Activated gamma-delta T cell (primary cell): Measurements from ENCODE around the gene HSPA12A.

Experiments
- DNase-seq: peaks from one replicate; lab custom pipeline; 2025; lab: John Stamatoyannopoulos, UW

The HSPA12A gene

DNA sequence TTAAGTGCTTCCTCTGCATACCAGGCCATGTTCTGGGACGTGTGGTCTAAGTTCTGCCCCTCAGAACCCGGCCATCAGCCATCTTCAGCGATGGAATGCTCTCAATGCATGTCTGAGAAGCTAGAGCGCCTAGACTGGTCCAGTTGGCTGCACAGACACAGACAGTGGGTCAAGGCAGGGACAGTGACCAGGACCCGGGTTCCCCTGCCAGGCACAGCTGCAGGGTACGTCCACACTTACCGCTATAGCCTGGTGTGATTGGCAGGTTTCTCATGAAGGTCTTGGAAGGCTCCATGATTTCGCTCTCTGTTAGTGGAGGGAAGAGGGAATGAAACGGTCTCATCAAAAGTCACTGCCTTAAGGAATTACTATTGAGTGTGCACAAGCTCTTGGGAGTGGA lies 74.3 kb downstream of the HSPA12A start:
- DNase-seq, result no peak

DNA sequence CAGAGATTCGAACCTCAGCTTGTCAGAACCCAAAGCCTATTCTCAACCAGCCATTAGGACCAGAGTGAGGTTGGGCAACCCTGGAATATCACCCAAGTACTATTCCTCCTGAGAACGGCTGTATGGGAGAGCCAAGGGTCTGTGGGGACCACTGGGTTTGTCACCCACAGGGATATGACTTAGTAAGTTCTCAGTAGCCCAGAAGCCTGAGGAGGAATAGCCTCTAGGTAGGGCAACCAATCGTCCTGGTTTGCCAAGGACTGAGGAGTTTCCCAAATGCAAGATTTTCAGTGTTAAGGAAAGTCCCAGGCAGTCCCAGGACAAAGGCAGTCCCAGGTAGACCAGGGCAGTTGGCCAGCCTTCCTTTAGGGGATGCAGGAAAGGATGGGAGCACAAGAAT lies 74.9 kb downstream of the HSPA12A start:
- DNase-seq, result no peak

DNA sequence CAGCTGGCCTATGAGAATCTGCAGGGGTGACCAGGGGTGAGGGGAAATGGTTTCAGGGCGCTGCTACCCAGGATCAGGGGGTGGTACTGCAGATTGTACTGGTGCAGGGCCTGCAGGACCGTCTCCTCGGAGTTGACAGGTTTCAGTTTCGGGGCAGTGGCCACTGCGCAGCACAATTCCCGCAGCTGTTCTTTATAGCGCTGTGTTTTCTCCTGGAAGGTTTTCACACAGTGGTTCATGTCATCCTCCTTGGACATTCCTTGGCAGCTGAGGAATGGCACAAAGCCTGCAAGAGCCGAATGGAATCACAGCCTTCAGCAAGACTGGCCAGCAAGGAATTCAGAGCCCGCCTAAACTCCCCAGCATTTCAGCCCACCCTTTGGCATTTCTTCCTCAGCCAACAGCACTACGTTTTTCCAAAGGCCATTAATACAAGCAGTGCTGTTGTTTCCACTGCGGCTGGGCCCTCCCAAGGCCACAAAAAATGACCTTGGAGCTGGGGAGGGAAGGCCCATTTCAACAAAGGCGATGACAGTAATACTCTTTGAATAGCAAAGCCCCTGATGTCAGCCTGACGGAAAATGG lies 76.7 kb downstream of the HSPA12A start:
- no peak for DNase-seq

DNA sequence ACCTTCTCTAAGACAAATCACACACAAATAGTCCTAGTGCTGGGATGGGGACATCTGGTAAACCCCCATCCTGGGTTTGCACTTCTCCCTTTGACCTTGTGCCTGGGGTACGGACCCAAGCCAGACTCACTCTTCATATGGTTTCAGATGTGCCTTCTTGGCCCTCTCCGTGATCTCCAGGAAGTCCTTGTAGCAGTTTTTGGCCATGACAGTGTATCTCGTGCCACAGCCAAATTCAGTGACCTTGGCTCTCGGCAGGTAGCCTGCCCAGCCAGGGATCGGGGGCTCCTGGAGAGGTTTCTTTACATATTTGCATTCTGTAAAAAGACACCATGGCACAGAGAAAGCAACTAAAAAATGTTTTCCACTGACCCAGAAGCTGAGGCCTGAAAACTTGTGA lies 77.7 kb downstream of the HSPA12A start:
- no peak for DNase-seq

DNA sequence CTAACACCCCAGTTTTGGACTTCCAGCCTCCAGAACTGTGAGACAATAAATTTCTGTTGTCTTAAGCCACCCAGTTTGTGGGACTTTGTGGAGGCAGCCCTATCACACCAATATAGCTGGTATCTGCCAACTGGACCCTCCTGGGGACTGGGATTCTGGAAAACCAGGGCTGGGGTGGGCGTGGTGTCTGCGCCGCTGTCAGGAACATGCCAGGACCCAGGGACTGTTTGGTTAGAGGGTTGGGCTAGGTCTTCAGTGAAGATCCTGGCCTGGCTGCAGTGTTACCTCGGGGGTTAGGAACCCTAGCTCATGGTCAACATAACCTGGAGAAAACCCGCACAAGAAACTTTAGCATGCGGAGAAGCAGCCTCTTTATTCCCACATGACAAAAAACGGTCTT lies 79.0 kb downstream of the HSPA12A start:
- no peak for DNase-seq

DNA sequence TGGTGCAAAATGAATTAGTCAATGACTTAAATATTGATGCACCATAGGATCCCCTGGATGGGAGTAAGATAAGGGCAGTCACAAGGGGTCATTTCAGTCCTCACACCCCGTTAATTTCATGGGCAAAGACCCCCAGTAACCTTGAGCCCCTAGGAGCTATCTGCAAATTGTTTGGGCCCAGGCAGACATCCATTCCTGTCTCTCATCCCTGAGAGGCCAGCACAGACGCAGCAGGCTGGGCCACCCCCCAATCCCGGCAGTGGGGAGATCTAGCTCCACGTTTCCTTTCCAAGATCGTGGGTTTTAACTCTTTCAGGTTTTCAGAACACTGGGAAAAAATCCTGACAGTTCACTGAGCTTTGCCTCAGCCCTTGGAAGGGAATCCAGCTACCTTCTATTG lies 81.5 kb downstream of the HSPA12A start:
- DNase-seq, result no peak

DNA sequence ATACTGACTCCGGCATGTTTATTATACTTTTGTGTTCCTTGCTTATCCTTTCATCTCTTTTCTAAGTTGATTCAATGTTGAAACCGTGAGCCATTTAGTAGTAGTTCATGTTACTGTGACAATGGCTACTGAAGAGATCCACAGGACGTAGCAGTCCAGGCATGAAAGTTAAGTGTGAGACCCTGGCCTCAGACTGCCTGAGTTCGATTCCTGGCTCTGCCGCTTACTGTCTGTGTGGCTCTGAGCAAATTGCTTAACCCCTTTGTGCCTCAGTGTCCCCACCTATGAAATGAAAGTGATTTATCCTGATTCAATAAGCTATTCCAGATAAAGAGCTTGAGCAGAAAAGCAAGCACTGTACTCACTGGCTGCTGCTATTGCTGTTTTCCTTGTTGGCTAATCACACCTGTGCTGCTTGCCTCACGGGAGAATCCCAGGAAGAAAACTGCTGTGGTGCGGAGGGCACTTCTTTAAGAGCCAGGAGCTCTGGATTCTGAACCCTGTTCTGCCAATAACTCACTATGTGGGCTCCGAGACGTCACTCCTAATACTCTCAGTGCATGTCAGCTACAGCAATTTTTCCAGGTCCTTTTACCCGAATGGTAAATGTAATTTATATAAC lies 83.2 kb downstream of the HSPA12A start:
- no peak for DNase-seq

DNA sequence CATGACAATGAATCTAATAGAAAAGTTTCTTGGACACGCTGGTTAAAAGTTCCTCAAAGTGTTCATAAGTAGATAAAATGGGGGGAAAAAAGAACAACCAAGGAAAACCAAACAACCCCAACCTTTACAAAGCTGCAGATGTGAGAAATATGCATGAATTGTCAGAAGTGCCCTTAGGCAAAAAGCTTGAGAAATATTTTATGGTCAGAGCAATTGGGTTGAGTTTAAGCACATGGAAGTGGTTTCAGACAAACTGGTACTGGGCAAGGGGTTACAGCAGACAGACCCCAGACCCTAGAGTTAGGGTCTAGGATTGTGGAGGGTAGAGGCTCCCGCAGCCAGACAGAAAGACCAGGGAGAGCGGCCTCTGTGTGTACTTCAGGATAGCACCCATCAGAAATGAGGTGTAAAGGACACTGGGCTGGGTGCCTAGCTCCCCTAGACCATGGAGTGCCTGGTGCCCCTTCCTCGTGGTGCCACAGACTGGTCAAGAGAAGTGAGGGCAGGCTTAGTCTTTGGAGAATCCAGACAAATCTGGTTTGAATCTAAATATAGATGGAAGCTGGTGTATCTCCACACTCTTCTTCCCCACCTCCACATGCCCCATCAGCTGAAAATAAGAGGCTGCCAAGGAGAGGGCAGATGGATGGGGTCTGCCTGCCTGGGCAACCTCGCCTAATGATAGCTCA lies 84.4 kb downstream of the HSPA12A start:
- DNase-seq, result no peak

DNA sequence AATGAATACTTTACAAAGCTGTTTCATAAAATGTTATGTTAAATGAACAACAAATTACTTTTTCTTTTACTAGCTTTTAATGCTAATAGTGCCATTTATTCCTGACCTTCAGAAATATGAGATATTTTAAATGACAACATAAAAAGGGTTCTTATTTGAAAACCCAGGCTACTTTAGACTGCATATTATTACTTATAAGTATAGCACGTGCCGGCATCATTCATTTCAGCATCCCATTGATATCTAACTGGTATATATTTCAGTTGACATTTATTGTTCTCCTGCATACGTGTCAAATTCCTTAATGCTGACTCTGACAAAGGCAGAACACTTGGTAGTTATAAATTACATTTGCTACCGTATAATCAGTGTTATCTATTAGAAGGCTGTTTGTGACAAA lies 86.3 kb downstream of the HSPA12A start:
- DNase-seq, result no peak

DNA sequence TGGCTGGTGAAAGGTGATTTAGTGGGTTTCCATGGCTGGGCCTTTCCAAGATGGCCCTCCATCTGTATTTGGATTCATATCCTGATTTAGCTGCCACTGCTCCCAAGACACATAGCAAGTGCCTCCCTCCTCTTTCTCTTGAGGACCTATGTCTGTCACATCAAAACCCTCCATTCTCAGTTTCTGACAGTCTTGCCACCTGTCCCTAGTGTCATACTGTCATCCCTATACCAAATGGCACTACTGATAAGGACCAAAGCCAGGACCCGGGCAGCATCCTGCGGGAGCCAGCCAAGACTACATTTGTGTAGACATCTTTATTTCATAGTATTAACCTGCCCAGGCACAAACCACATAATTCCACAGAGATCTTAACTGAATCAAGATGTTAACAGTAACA lies 86.8 kb downstream of the HSPA12A start:
- DNase-seq, result no peak

DNA sequence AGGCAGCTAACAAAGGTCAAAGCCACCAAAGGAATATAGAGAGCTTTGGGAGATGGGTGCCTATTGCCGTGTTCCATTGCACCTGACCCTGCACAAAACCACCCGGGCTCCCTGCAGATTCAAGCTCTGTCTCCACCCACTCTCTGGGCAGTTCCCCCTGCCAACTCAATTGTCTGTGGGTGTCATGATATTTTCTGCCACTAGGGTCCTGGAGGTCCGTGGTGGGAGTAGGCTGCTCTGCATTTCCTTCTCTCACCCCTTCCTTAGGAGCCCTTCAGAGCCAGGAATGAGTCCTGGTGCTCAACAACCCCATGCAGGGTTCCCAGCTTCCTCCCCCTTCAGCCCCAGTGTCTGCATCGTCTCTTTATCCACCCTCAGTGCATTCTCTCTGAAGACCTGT lies 87.5 kb downstream of the HSPA12A start:
- DNase-seq, result no peak

DNA sequence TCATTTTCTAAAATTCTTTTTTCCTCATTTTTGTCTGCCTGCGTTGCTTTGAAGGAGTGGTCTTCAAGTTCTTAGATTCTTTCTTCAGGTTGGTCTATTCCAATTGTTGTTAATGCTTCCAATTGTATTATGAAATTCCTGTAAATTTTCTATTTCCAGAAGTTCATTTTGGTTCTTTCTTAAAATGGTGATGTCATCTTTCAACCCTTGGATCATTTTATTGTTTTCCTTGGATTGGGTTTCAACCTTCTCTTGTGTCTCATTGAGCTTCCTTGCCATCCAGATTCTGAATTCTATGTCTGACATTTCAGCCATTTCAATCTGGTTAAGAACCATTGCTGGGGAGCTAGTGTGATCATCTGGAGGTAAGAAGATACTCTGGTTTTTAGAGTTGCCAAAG lies 88.5 kb downstream of the HSPA12A start:
- no peak for DNase-seq

DNA sequence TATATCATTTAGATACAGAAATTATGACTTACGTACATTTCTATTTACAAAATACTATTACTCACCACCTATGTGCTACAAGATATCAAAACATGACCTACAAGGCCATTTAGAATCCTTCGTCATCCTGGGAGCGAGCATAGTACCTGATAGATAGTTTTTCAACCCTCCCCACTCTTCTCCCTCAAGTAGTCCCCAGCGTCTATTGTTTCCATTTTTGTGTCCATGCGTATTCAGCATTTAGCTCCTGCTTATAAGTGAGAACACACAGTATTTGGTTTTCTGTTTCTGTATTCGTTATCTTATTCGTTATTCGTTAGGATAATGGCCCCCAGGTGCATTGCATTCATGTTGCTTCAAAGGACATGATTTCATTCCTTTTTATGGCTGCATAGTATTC lies 93.5 kb downstream of the HSPA12A start:
- no peak for DNase-seq

DNA sequence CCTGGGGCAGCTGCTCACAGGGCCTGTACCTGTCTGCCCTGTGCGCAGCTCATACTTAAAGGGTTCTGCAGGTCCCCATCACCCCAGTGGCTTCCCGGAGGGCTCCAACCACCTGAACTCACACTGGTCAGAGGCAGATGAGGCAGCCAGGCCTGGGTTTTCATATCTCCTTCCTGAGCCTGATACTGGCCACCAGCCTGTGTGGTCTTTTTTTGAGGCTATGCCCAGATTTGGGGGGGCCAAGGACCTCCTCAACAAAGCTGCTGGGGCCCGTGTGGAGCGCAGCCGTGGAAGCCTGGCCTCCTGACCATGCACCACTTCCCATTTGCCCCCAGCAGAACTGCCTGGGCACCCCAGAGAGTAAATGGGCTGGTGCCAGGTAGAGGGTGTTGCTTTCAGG lies 95.9 kb downstream of the HSPA12A start:
- no peak for DNase-seq

DNA sequence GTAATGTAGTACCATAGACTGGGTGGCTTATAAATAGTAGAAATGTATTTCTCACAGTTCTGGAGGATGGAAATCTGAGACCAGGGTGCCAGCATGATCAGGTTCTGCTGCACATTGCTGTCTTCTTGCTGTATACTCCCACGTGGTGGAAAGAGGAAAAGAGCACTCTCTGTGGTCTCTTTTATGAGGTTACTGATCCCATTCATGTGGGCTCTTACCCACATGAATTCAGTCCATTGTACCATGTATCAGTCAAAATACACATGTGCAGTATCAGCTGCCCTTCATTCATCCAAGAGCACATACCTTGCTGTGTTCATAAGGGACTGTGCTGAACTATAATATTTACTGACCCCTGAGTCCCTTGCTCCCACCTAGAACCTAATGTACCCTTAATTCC lies 104.5 kb downstream of the HSPA12A start:
- no peak for DNase-seq

DNA sequence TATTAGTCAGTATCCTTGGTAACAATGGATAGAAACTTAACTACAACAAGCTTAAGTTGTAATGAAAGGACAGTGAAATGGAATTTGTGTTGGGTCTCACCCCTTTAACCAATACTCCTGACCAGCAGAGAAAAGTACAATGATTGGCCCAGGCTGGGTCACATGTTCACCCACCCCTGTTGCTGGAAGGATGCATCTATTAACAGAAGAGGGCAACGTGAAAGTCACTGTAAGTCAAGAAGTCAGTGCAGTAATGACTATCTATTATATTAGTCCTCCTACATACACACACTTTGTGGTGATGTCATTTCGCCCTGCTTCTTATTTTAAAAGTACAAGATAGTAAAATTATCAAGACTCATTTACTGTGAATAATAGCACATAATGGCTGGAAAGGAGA lies 105.4 kb downstream of the HSPA12A start:
- no peak for DNase-seq

DNA sequence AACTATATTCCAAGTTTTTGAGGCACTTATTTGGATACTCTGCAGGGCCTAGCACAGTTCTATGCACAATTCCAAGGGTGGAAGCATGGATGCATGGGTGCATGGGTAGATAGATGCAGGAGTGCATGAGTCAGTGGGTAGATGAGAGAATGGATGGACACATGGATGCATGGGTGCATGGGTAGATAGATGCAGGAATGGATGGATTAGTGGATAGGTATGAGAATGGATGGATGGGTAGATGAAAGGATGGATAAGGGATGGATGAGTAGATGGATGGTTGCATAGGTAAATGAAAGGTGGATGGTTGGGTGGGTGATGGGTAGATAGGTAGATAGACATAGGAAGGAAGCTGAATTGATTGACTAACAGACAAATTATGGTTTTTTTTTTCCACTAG lies 106.0 kb downstream of the HSPA12A start:
- no peak for DNase-seq

DNA sequence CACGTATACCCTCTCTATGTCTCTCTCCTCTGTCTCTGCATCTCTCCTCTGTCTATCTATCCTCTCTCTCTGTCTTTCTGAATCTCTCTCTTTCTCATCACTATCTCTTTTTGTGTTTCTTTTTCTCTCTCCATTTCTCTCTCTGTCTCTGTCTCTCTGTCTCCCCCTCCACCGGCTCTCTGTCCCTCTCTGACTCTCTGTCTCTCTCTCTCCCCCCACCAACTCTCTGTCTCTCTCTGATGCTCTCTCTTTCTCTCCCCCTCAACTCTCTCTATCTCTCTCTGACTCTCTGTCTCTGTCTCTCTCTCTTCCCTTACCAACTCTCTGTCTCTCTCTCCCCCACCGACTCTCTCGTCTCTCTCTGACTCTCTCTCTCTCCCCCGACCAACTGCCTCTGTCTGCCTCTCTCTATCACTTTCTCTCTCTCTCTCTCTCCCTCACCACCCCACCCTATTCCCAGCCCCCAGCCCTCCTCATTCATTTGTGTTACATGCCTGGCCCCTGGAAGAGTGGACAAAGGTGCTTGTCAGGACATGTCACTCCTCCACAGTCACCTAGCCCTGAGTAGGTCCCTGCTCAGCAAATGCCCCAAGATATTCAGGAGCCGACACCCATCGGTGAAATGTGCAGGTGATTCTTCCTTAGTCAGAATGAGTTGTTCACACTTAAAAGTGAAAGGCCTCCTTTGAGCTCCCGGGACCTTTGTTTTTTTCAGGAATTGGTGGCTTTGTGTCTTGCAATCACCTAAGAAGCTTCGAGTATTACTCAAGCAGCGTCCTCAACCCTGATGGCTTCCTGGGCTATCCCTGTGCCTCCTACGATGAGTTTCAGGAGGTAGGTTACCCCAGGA lies 108.0 kb downstream of the HSPA12A start:
- DNase-seq, result no peak

DNA sequence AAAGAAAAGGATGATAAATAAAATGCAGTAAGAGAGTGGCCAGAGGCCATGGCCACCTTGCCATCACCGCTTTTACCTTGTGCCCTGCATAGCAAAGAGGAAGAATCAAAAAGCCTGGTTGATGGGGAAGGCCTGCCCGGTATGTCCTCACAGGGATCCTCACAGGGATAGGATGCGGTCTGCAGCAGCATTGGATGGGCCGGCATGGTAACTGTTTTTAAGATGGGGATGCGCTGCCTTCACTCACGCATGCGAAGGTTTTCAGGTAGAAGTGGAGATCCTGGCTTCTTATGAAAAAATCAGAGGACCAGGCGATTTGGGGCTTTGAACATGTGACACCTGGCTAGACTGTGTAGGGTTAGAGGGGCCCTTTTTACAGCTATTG lies 109.2 kb downstream of the HSPA12A start:
- no peak for DNase-seq

DNA sequence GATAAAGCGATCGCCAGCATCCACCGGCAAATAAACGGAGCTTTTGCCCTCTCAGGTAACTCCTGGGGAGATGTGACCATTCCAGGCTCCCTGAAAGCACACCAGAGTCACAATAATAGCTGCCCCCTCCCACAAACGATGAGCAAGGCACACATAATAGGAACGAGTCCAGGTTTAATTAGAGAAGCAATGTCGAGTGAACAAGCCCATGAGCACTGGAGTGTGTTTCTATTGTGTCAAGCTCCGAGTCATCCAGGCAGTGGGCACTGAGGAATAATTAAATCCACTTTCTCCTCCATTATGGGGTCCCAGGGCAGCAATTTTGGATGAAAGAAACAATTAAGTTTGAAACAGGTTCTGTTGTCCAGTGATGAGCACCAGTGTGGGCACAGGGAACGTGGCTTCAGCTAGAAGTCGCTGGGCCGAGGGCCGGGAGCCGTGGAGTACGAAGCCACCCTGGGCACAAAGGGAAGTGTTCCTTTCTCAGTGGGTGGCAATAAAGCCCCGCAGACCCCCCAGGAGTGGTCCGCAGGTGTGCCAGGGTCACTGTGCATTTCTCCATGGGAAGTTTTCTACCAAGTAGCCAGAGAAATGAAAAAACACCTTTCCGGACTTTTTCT lies 109.7 kb downstream of the HSPA12A start:
- no peak for DNase-seq

DNA sequence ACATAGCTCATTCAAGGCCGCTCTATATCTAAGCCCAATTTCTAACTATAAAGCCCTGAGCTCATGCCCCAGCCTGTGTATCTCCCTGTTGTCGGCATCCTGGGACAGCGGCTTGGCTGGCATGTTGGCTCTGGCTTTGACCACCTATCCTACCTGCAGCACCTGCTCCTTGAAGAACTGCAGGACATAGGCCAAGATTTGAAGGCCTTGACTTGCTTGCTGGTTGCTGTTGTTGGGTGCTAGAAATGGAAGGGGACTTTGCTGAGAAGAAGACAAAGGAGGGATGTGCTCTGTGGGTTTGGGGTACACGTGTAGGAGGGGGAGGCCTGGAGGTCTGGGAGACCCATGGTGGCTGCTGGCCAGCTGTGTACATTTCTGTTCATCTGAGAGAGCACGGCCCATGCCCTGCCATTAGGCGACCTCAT lies 110.5 kb downstream of the HSPA12A start:
- no peak for DNase-seq

DNA sequence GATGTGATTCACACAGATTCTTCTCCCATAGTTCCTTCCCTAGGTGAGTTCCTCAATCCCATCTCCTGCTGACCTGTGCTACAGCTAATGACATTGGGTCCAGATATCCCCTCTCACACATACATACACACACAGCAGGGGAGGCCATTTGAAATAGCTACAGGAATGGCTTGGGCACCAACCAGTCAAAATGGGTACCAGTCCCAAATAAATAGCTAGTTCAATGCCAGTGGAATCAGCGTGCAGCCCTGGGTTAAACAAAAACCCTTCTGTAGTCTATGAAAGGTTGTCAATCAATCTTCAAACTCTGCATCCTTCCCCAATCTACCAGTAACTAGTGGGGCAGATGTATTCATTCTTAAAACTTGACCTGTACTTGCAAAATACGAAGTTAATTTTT lies 112.3 kb downstream of the HSPA12A start:
- DNase-seq, result no peak
